Endothelial cell of umbilical vein (primary cell): Measurements from ENCODE around the gene CAMTA1. TPM values are rescaled to one million over a fixed set of nuclear protein-coding genes. Genes with fewer than 3 reads are reported as not detected.

ENCODE experiments used
- BruUV-seq: library from RNA; stranded (reverse); fragments of 400-500 nt; replicated peaks from 2 replicates; lab custom pipeline; 2021; lab: Mats Ljungman, UMichigan
- CTCF ChIA-PET: fragments of 300-600, 350-600 bp; sonication (Branson Sonifier 250); formaldehyde crosslinking; loops from one replicate; lab custom pipeline; 2021; ENCODE audit warnings: antibody characterized with exemption, inconsistent platforms; lab: Charles Lee
- POLR2A ChIA-PET: fragments of 300-600, 350-600 bp; sonication (Branson Sonifier 250); formaldehyde crosslinking; loops from one replicate; lab custom pipeline; 2021; ENCODE audit warnings: antibody characterized with exemption, inconsistent platforms; lab: Charles Lee
- DNase-seq: peaks from one replicate; pipeline ENCODE4 v3.0.0-alpha.2; 2011; ENCODE audit warnings: low read depth, low spot score
- FAIRE-seq: peaks from 2 replicates; lab custom pipeline; 2011; peaks lifted over from hg19 to GRCh38; lab: Jason Lieb, UNC
- H2AFZ ChIP-seq: 2 replicates; pipeline ENCODE4 v1.6.0; 2012; ENCODE audit warnings: low read depth, low read length, control low read depth, inconsistent platforms
- H3K27ac ChIP-seq: 2 replicates; pipeline ENCODE4 v1.5.1; 2011; ENCODE audit warnings: low read depth, mild to moderate bottlenecking, control low read depth, low read length, moderate library complexity; ENCODE audit not compliant: insufficient read depth
- H3K27me3 ChIP-seq, 2 experiments: 2 replicates each; pipeline versions ENCODE4 v1.6.0 to v1.6.1; 2011; ENCODE audit warnings: low read length in 2 of 2, mixed read lengths in 1 of 2; ENCODE audit not compliant: control insufficient read depth in 2 of 2, insufficient read depth in 2 of 2
- H3K36me3 ChIP-seq, 2 experiments: 2 replicates in 1 of 2; 3 replicates in 1 of 2; pipeline ENCODE4 v1.5.1; 2011; ENCODE audit warnings: low read length in 2 of 2, mild to moderate bottlenecking in 1 of 2, moderate library complexity in 1 of 2; ENCODE audit not compliant: control insufficient read depth in 2 of 2, insufficient read depth in 2 of 2; ENCODE audit errors: extremely low read depth in 1 of 2
- H3K4me1 ChIP-seq: 3 replicates; pipeline ENCODE4 v1.5.1; 2011; ENCODE audit warnings: mild to moderate bottlenecking, low read length; ENCODE audit not compliant: control insufficient read depth, insufficient read depth; ENCODE audit errors: extremely low read depth
- H3K4me2 ChIP-seq: 2 replicates; pipeline ENCODE4 v1.6.1; 2011; ENCODE audit warnings: low read length, control low read depth, mixed read lengths; ENCODE audit not compliant: insufficient read depth
- H3K4me3 ChIP-seq, 3 experiments: fragments of 200-600 bp in 1 of 3; sonication (generic), shearing (Covaris generic) in 1 of 3; replicated peaks in 1 of 3; 2 replicates each; pipeline ENCODE4 v1.5.1; 2011 to 2016; ENCODE audit warnings: control low read depth in 3 of 3, low read length in 3 of 3, mild to moderate bottlenecking in 2 of 3, inconsistent platforms in 1 of 3, low read depth in 1 of 3, moderate library complexity in 1 of 3; ENCODE audit not compliant: insufficient read depth in 1 of 3
- H3K79me2 ChIP-seq: 2 replicates; pipeline ENCODE4 v1.6.0; 2012; ENCODE audit warnings: low read length, inconsistent platforms; ENCODE audit not compliant: control insufficient read depth, insufficient read depth
- H3K9ac ChIP-seq: replicated peaks from 2 replicates; pipeline ENCODE3; 2011; ENCODE audit warnings: low read length, control low read depth; ENCODE audit not compliant: insufficient read depth; ENCODE audit errors: extremely low read depth
- H3K9me1 ChIP-seq: replicated peaks from 3 replicates; pipeline ENCODE4 v1.6.0; 2011; ENCODE audit warnings: mild to moderate bottlenecking, low read length; ENCODE audit not compliant: control insufficient read depth, insufficient read depth; ENCODE audit errors: extremely low read depth
- H3K9me3 ChIP-seq: replicated peaks from 2 replicates; pipeline ENCODE4 v1.5.1; 2012; ENCODE audit warnings: low read length, inconsistent platforms; ENCODE audit not compliant: control insufficient read depth, insufficient read depth
- H4K20me1 ChIP-seq: replicated peaks from 2 replicates; pipeline ENCODE3; 2011; ENCODE audit warnings: mild to moderate bottlenecking, low read length; ENCODE audit not compliant: control insufficient read depth, insufficient read depth; ENCODE audit errors: extremely low read depth
- EZH2 ChIP-seq: IDR thresholded peaks from 2 replicates; pipeline ENCODE4 v1.6.1; 2012; ENCODE audit warnings: borderline replicate concordance, low read depth, mild to moderate bottlenecking, moderate library complexity, low read length, inconsistent platforms; ENCODE audit not compliant: severe bottlenecking
- FOS ChIP-seq: IDR thresholded peaks from 2 replicates; pipeline ENCODE4 v1.6.1; 2011; ENCODE audit warnings: mild to moderate bottlenecking, low read length, moderate library complexity, borderline replicate concordance; ENCODE audit not compliant: insufficient read depth
- GATA2 ChIP-seq: IDR thresholded peaks from 2 replicates; pipeline ENCODE4 v1.7.0; 2011; ENCODE audit warnings: low read depth, mild to moderate bottlenecking, moderate library complexity, mixed read lengths, low read length; ENCODE audit not compliant: insufficient read length, insufficient read depth
- JUN ChIP-seq: IDR thresholded peaks from 2 replicates; pipeline ENCODE4 v1.6.1; 2011; ENCODE audit warnings: borderline replicate concordance, low read depth; ENCODE audit not compliant: insufficient read length, insufficient read depth
- MYC ChIP-seq: IDR thresholded peaks from one replicate; pipeline ENCODE4 v1.6.1; 2011; ENCODE audit warnings: mild to moderate bottlenecking, low read depth, low read length
- POLR2A ChIP-seq: IDR thresholded peaks from 2 replicates; pipeline ENCODE4 v1.6.1; 2012; ENCODE audit warnings: low read depth, mild to moderate bottlenecking, control low read depth, low read length
- POLR2AphosphoS5 ChIP-seq: IDR thresholded peaks from 2 replicates; pipeline ENCODE4 v1.6.1; 2012; ENCODE audit warnings: low read depth, mild to moderate bottlenecking, control low read depth, low read length, moderate library complexity; ENCODE audit not compliant: insufficient read depth
- dilution Hi-C: fragments of 300-500 bp; cut with MboI; formaldehyde crosslinking; loops from one replicate; pipeline ENCODE4 v1.15.0; 2019; ENCODE audit warnings: low sequenced_read_pairs; ENCODE audit not compliant: extremely low pct_ligation_motif_present
- intact Hi-C: fragments of 100-400 bp; cut with micrococcal nuclease; formaldehyde crosslinking; loops from one replicate; pipeline ENCODE4 v1.10.0; 2022
- polyA plus RNA-seq, 4 experiments: library from polyadenylated mRNA; depleted of rRNA in 3 of 4; stranded (reverse) in 3 of 4; unstranded in 1 of 4; fragments of >200 nt; gene quantifications; 2 replicates each; pipeline versions ENCODE4 v1.2.1 to v1.2.3, GENCODE V29; 2011 to 2012; ENCODE audit warnings: missing spikeins in 1 of 4
- total RNA-seq: library from RNA; stranded (reverse); gene quantifications from 2 replicates; pipeline ENCODE4 v1.2.3, GENCODE V29; 2021
- TF ChIP-seq, protein P1 (sequence below), 2 donors: IDR thresholded peaks; 1 replicate in 1 of 2; 2 replicates in 1 of 2; pipeline ENCODE4 v1.5.1; 2011; ENCODE audit warnings: low read length in 2 of 2, mild to moderate bottlenecking in 2 of 2, moderate library complexity in 2 of 2, control low read depth in 1 of 2, inconsistent platforms in 1 of 2, low read depth in 1 of 2; ENCODE audit not compliant: insufficient read depth in 1 of 2; ENCODE audit errors: extremely low read depth in 1 of 2
- TF ChIP-seq, protein P2 (sequence below): IDR thresholded peaks from 2 replicates; pipeline ENCODE4 v1.6.1; 2011; ENCODE audit not compliant: insufficient read depth, insufficient read length

CAMTA1 gene
- total and polyA plus RNA-seq, 2 donors (not counting 3 experiments of a cell fraction or from before 2014, with no cell fraction given), result 50.8 to 92.7 TPM

DNA sequence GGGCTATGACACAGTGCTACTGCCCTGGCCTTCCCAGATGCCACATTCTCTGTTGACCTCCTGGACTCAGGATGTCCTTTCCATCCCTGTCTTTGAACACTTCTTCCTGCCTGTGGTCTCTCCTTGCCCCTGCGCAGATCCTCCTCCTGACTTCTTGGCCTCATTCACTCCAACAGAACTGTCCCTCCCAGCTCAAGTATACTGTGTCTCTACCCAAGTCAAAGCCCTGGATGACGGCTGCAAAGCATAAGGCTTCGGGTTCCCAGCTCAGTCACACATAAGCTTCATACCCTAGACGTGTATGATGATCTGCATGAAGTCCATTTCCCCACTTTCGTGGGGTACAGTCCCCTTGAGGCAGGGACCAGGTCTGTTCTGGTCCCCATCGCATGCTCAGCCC lies 657.7 kb downstream of the CAMTA1 start:
- dilution Hi-C loops, result no loop called here

More for the DNA sequence above, 657.7 kb downstream of the CAMTA1 start:
- DNase-seq (no peak), FAIRE-seq (no peak)
- BruUV-seq, result no TSS peak
- Histone ChIP-seq H3K36me3 (no peaks in the 10 kb centered on the region), H3K4me3 (no peak overlapping the region), H3K79me2 (no peaks in the 10 kb centered on the region), H3K27me3 (no peaks in the 10 kb centered on the region), H3K9ac (no peak overlapping the region), H3K9me3 (no peaks in the 10 kb centered on the region), H2AFZ (no peak overlapping the region), H4K20me1 (no peaks in the 10 kb centered on the region), H3K4me1 (no peaks in the 10 kb centered on the region), H3K27ac (no peak overlapping the region), H3K9me1 (no peaks in the 10 kb centered on the region), H3K4me2 (no peak overlapping the region)
- CTCF ChIA-PET, result no interaction called here
- TF ChIP-seq JUN, result no peak
- TF ChIP-seq FOS, result no peak
- no peak for TF ChIP-seq POLR2AphosphoS5
- no peak for TF ChIP-seq POLR2A
- TF ChIP-seq, protein P1, sequence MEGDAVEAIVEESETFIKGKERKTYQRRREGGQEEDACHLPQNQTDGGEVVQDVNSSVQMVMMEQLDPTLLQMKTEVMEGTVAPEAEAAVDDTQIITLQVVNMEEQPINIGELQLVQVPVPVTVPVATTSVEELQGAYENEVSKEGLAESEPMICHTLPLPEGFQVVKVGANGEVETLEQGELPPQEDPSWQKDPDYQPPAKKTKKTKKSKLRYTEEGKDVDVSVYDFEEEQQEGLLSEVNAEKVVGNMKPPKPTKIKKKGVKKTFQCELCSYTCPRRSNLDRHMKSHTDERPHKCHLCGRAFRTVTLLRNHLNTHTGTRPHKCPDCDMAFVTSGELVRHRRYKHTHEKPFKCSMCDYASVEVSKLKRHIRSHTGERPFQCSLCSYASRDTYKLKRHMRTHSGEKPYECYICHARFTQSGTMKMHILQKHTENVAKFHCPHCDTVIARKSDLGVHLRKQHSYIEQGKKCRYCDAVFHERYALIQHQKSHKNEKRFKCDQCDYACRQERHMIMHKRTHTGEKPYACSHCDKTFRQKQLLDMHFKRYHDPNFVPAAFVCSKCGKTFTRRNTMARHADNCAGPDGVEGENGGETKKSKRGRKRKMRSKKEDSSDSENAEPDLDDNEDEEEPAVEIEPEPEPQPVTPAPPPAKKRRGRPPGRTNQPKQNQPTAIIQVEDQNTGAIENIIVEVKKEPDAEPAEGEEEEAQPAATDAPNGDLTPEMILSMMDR (IDR thresholded peaks at IDR 0.05; ENCODE audit: extremely low read depth in 1 of 2, insufficient read depth in 1 of 2, low read depth in 1 of 2, low read length in 2 of 2), result no peak
- no peak for TF ChIP-seq MYC
- TF ChIP-seq EZH2, result no peak
- TF ChIP-seq GATA2, result no peak
- TF ChIP-seq, protein P2, sequence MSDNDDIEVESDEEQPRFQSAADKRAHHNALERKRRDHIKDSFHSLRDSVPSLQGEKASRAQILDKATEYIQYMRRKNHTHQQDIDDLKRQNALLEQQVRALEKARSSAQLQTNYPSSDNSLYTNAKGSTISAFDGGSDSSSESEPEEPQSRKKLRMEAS, result no peak
- POLR2A ChIA-PET, result no interaction called here
- intact Hi-C loops, result no loop called here
